Measurements from ENCODE around the gene KDM2B. TPM values are rescaled to one million over a fixed set of nuclear protein-coding genes. Genes with fewer than 3 reads are reported as not detected.

KDM2B gene
- total RNA-seq, 1 donor from 2014 or later: 79.2 TPM

- H3K36me3 Mint-ChIP-seq (ENCODE audit: low read depth): peaks cover 3% of the 10 kb centered on the region
- no peaks in the 10 kb centered on the region for H3K27me3 Mint-ChIP-seq (ENCODE audit: low read depth)
- DNase-seq (ENCODE audit: low read depth, low spot score): no peak
- TF ChIP-seq, protein P1, sequence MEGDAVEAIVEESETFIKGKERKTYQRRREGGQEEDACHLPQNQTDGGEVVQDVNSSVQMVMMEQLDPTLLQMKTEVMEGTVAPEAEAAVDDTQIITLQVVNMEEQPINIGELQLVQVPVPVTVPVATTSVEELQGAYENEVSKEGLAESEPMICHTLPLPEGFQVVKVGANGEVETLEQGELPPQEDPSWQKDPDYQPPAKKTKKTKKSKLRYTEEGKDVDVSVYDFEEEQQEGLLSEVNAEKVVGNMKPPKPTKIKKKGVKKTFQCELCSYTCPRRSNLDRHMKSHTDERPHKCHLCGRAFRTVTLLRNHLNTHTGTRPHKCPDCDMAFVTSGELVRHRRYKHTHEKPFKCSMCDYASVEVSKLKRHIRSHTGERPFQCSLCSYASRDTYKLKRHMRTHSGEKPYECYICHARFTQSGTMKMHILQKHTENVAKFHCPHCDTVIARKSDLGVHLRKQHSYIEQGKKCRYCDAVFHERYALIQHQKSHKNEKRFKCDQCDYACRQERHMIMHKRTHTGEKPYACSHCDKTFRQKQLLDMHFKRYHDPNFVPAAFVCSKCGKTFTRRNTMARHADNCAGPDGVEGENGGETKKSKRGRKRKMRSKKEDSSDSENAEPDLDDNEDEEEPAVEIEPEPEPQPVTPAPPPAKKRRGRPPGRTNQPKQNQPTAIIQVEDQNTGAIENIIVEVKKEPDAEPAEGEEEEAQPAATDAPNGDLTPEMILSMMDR (conservative IDR thresholded peaks at IDR 0.05): no peak
- H3K4me1 Mint-ChIP-seq: peaks cover 27% of the 10 kb centered on the region
- H3K27ac Mint-ChIP-seq (ENCODE audit: unreplicated experiment): peak overlapping the region; percentile 85
- peak overlapping the region; percentile 60 for H3K4me3 Mint-ChIP-seq
- H3K9me3 Mint-ChIP-seq: peaks cover 4% of the 10 kb centered on the region
Observed at GRCh38 chr12:121610239-121611149, 29.7 kb upstream of the KDM2B start.

GRCh38 chr12:121608301-121608700 is 27.5 kb upstream of the KDM2B start:
- TF ChIP-seq, protein P1 (conservative IDR thresholded peaks at IDR 0.05): no peak
- Mint-ChIP-seq H3K9me3 (peaks cover 4% of the 10 kb centered on the region), H3K4me3 (no peak overlapping the region), H3K36me3 (ENCODE audit: low read depth) (peaks cover 3% of the 10 kb centered on the region), H3K27ac (ENCODE audit: unreplicated experiment) (peak overlapping the region; percentile 8), H3K27me3 (ENCODE audit: low read depth) (no peaks in the 10 kb centered on the region), H3K4me1 (peaks cover 27% of the 10 kb centered on the region)
- DNase-seq (ENCODE audit: low read depth, low spot score): no peak

GRCh38 chr12:121603581-121603980 is 22.8 kb upstream of the KDM2B start:
- Mint-ChIP-seq H3K4me1 (peaks cover 2% of the 10 kb centered on the region), H3K36me3 (ENCODE audit: low read depth) (no peaks in the 10 kb centered on the region), H3K4me3 (no peak overlapping the region), H3K9me3 (peaks cover 1% of the 10 kb centered on the region), H3K27ac (ENCODE audit: unreplicated experiment) (peak overlapping the region; percentile 14), H3K27me3 (ENCODE audit: low read depth) (no peaks in the 10 kb centered on the region)
- TF ChIP-seq, protein P1 (conservative IDR thresholded peaks at IDR 0.05): no peak
- DNase-seq (ENCODE audit: low read depth, low spot score): no peak

- Mint-ChIP-seq H3K27ac (ENCODE audit: unreplicated experiment) (no peak overlapping the region), H3K36me3 (ENCODE audit: low read depth) (no peaks in the 10 kb centered on the region), H3K4me1 (no peaks in the 10 kb centered on the region), H3K27me3 (ENCODE audit: low read depth) (no peaks in the 10 kb centered on the region), H3K4me3 (no peak overlapping the region), H3K9me3 (no peaks in the 10 kb centered on the region)
- TF ChIP-seq, protein P1 (conservative IDR thresholded peaks at IDR 0.05): no peak
- no peak for DNase-seq (ENCODE audit: low read depth, low spot score)
Observed at GRCh38 chr12:121602766-121603165, 21.9 kb upstream of the KDM2B start.

GRCh38 chr12:121600702-121601336 is 20.0 kb upstream of the KDM2B start:
- TF ChIP-seq, protein P1 (conservative IDR thresholded peaks at IDR 0.05): no peak
- no peak overlapping the region for H3K4me3 Mint-ChIP-seq
- peaks cover under 1% of the 10 kb centered on the region for H3K36me3 Mint-ChIP-seq (ENCODE audit: low read depth)
- H3K4me1 Mint-ChIP-seq: no peaks in the 10 kb centered on the region
- H3K9me3 Mint-ChIP-seq: no peaks in the 10 kb centered on the region
- no peaks in the 10 kb centered on the region for H3K27me3 Mint-ChIP-seq (ENCODE audit: low read depth)
- DNase-seq (ENCODE audit: low read depth, low spot score): no peak
- H3K27ac Mint-ChIP-seq (ENCODE audit: unreplicated experiment): no peak overlapping the region

Data from neural crest cell (in vitro differentiated cells).